A549 (cell line): ENCODE data around the gene TNRC18.

Experiments
- BHLHE40 ChIP-seq: IDR thresholded peaks from 2 replicates; pipeline ENCODE4 v1.6.1; 2012; ENCODE audit warnings: low read depth, low read length, inconsistent platforms
- HOXA7 ChIP-seq: fragments of 250-450 bp; sonication (Bioruptor Pico); IDR thresholded peaks from 2 replicates; pipeline ENCODE4 v1.5.0; 2020; ENCODE audit warnings: mild to moderate bottlenecking, moderate library complexity
- TF ChIP-seq, protein P1 (sequence below): fragments of >200 bp; sonication (Bioruptor Twin); formaldehyde crosslinking; IDR thresholded peaks from 3 replicates; pipeline ENCODE4 v1.5.1; 2016

DNA sequence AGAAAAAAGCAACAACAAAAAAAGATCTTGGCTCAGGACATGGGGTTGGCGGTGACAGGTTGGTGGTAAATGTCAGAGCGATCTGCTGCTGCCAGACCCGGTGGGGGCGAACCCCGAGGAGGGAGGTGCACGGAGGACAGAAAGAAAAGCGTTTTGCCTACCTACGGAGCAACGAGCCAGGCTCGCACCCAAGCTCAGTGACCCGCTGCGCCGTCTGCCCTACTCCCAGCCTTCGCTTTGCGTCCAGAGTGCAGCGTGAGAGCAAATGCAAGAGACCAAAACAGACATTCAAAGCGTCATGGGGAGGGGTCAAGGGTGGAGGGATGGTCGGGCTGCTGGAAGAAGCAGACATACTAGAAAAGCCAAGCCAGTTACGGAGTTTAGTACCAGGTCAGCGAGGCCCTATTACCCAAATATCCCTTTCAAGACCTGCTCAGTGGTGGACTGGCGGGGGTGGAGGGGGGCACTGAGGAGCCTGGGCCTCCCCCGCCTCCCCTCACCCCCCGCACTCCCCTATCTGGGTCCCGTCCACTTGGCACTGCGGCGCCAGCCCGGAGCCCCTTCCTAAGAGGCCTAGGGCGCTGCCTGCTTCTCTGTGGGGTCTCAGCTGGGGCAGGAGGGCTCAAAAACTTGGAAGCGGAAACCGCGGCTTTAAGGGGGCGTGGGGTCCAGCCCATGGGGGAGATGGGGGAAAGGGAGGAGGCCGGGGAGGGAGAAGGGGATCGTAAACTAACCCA lies 74.0 kb downstream of the TNRC18 start:
- TF ChIP-seq, protein P1, sequence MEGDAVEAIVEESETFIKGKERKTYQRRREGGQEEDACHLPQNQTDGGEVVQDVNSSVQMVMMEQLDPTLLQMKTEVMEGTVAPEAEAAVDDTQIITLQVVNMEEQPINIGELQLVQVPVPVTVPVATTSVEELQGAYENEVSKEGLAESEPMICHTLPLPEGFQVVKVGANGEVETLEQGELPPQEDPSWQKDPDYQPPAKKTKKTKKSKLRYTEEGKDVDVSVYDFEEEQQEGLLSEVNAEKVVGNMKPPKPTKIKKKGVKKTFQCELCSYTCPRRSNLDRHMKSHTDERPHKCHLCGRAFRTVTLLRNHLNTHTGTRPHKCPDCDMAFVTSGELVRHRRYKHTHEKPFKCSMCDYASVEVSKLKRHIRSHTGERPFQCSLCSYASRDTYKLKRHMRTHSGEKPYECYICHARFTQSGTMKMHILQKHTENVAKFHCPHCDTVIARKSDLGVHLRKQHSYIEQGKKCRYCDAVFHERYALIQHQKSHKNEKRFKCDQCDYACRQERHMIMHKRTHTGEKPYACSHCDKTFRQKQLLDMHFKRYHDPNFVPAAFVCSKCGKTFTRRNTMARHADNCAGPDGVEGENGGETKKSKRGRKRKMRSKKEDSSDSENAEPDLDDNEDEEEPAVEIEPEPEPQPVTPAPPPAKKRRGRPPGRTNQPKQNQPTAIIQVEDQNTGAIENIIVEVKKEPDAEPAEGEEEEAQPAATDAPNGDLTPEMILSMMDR: no peak
- no peak for TF ChIP-seq HOXA7 (CRISPR knock-in tag)
- no peak for TF ChIP-seq BHLHE40
